Measurements from ENCODE around the gene UBALD2. TPM values are rescaled to one million over a fixed set of nuclear protein-coding genes. Genes with fewer than 3 reads are reported as not detected.

The UBALD2 gene
- total and polyA plus RNA-seq, 2 of the 13 experiments (the other 11 are each of a cell fraction or from before 2014, with no cell fraction given) = 3.3 to 89.7 TPM

- TF ChIP-seq ZNF281 (CRISPR knock-in tag; IDR thresholded peaks at IDR 0.05; ENCODE audit: borderline replicate concordance) (0 out of 2 replicates have a peak, but pooled peaks have one; percentile 16), ZBTB38 (CRISPR knock-in tag; IDR thresholded peaks at IDR 0.05) (0 out of 2 replicates have a peak, but pooled peaks have one; percentile 6), SNAPC2 (CRISPR knock-in tag; IDR thresholded peaks at IDR 0.05) (no peak), SP140L (CRISPR knock-in tag; IDR thresholded peaks at IDR 0.05; ENCODE audit: borderline replicate concordance) (peak; percentile 44; the same call in 1 of the 2 replicates), ZFP91 (CRISPR knock-in tag; IDR thresholded peaks at IDR 0.05; ENCODE audit: borderline replicate concordance) (no peak), TCF7L2 (IDR thresholded peaks at IDR 0.05; ENCODE audit: low read depth, low read length) (no peak), POLR2A (IDR thresholded peaks at IDR 0.05; ENCODE audit: insufficient read depth in 1 of 2, low read depth in 2 of 2, low read length in 2 of 2) (peak in 1 of 2 experiments; percentile 34; a peak in 1 of 4 replicates), ZNF331 (CRISPR knock-in tag; IDR thresholded peaks at IDR 0.05) (no peak), PATZ1 (CRISPR knock-in tag; IDR thresholded peaks at IDR 0.05) (peak; percentile 39; the same call in 1 of the 2 replicates), MED8 (CRISPR knock-in tag; IDR thresholded peaks at IDR 0.05; ENCODE audit: insufficient replicate concordance) (no peak), HNRNPL (IDR thresholded peaks at IDR 0.05; ENCODE audit: low read depth, low read length) (no peak), ZNF747 (CRISPR knock-in tag; IDR thresholded peaks at IDR 0.05; ENCODE audit: borderline replicate concordance) (no peak), TBX3 (IDR thresholded peaks at IDR 0.05; ENCODE audit: borderline replicate concordance) (no peak), ZNF510 (CRISPR knock-in tag; IDR thresholded peaks at IDR 0.05; ENCODE audit: low read depth) (0 out of 2 replicates have a peak, but pooled peaks have one; percentile 30), ZSCAN9 (CRISPR knock-in tag; IDR thresholded peaks at IDR 0.05; ENCODE audit: borderline replicate concordance) (no peak)
- TF ChIP-seq, protein P1, sequence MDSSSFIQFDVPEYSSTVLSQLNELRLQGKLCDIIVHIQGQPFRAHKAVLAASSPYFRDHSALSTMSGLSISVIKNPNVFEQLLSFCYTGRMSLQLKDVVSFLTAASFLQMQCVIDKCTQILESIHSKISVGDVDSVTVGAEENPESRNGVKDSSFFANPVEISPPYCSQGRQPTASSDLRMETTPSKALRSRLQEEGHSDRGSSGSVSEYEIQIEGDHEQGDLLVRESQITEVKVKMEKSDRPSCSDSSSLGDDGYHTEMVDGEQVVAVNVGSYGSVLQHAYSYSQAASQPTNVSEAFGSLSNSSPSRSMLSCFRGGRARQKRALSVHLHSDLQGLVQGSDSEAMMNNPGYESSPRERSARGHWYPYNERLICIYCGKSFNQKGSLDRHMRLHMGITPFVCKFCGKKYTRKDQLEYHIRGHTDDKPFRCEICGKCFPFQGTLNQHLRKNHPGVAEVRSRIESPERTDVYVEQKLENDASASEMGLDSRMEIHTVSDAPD (CRISPR knock-in tag; IDR thresholded peaks at IDR 0.05) = no peak
- TF ChIP-seq, protein P2, sequence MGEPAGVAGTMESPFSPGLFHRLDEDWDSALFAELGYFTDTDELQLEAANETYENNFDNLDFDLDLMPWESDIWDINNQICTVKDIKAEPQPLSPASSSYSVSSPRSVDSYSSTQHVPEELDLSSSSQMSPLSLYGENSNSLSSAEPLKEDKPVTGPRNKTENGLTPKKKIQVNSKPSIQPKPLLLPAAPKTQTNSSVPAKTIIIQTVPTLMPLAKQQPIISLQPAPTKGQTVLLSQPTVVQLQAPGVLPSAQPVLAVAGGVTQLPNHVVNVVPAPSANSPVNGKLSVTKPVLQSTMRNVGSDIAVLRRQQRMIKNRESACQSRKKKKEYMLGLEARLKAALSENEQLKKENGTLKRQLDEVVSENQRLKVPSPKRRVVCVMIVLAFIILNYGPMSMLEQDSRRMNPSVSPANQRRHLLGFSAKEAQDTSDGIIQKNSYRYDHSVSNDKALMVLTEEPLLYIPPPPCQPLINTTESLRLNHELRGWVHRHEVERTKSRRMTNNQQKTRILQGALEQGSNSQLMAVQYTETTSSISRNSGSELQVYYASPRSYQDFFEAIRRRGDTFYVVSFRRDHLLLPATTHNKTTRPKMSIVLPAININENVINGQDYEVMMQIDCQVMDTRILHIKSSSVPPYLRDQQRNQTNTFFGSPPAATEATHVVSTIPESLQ (CRISPR knock-in tag; conservative IDR thresholded peaks at IDR 0.05) = no peak
These were observed 1.2 kb downstream of the UBALD2 start (continued) for GRCh38 chr17:76266244-76266938.

All from HepG2 (cell line).